PC-3 (cell line): ENCODE measurements around the gene APBB2.

Experiments
- EZH2 ChIP-seq: fragments of 300-600 bp; sonication (generic); IDR thresholded peaks from one replicate; pipeline ENCODE4 v1.6.1; 2017; ENCODE audit warnings: antibody characterized with exemption, mild to moderate bottlenecking, low read length; ENCODE audit not compliant: unreplicated experiment
- TF ChIP-seq, protein P1 (sequence below): fragments of 300-600 bp; sonication (generic); conservative IDR thresholded peaks from 2 replicates; pipeline ENCODE4 v1.5.1; 2017; ENCODE audit warnings: antibody characterized with exemption, low read depth, mild to moderate bottlenecking, low read length

DNA sequence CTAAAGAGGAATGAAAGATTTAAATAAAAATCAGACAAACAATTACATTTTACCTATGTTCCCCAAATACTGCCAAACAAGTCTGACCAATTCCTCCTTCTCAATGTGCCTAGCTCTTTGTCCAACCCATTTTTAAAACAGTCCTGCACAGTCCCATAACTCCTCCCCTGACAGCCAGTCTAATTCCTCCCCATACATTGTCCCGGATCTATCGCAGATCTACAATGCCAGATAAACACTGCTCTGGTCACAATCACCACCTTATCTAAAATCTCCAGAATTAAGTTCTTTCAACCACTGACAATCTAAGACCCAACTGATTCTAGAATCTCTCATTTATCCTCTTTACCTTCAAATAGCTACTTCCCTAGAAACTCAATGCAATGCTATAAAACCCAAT lies 176.0 kb downstream of the APBB2 start:
- no peak for TF ChIP-seq EZH2
- TF ChIP-seq, protein P1, sequence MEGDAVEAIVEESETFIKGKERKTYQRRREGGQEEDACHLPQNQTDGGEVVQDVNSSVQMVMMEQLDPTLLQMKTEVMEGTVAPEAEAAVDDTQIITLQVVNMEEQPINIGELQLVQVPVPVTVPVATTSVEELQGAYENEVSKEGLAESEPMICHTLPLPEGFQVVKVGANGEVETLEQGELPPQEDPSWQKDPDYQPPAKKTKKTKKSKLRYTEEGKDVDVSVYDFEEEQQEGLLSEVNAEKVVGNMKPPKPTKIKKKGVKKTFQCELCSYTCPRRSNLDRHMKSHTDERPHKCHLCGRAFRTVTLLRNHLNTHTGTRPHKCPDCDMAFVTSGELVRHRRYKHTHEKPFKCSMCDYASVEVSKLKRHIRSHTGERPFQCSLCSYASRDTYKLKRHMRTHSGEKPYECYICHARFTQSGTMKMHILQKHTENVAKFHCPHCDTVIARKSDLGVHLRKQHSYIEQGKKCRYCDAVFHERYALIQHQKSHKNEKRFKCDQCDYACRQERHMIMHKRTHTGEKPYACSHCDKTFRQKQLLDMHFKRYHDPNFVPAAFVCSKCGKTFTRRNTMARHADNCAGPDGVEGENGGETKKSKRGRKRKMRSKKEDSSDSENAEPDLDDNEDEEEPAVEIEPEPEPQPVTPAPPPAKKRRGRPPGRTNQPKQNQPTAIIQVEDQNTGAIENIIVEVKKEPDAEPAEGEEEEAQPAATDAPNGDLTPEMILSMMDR: no peak
